PFSK-1 (cell line): Measurements from ENCODE around the gene DNAH10.

ENCODE experiments used
- FOXP2 ChIP-seq: optimal IDR thresholded peaks from 2 replicates; pipeline ENCODE3; 2011; ENCODE audit warnings: borderline replicate concordance, control low read depth, inconsistent platforms; ENCODE audit not compliant: insufficient read depth; ENCODE audit errors: extremely low read length, extremely low read depth
- POLR2AphosphoS5 ChIP-seq: IDR thresholded peaks from 2 replicates; pipeline ENCODE4 v1.6.1; 2012; ENCODE audit warnings: low read depth, mild to moderate bottlenecking, control low read depth, low read length, moderate library complexity
- SIN3A ChIP-seq: IDR thresholded peaks from 2 replicates; pipeline ENCODE4 v1.6.1; 2012; ENCODE audit warnings: mild to moderate bottlenecking, low read length, moderate library complexity, borderline replicate concordance; ENCODE audit not compliant: insufficient read depth
- TAF1 ChIP-seq: IDR thresholded peaks from 2 replicates; pipeline ENCODE4 v1.6.1; 2012; ENCODE audit warnings: low read length, control low read depth, borderline replicate concordance; ENCODE audit not compliant: insufficient read depth
- TF ChIP-seq, protein P1 (sequence below), 2 experiments: IDR thresholded peaks; 2 replicates each; pipeline versions ENCODE4 v1.6.1 to v1.8.0; 2011 to 2012; ENCODE audit warnings: low read depth in 2 of 2, low read length in 2 of 2, control low read depth in 1 of 2, inconsistent platforms in 1 of 2, mild to moderate bottlenecking in 1 of 2, moderate library complexity in 1 of 2; ENCODE audit not compliant: insufficient read depth in 1 of 2

The DNAH10 gene

DNA sequence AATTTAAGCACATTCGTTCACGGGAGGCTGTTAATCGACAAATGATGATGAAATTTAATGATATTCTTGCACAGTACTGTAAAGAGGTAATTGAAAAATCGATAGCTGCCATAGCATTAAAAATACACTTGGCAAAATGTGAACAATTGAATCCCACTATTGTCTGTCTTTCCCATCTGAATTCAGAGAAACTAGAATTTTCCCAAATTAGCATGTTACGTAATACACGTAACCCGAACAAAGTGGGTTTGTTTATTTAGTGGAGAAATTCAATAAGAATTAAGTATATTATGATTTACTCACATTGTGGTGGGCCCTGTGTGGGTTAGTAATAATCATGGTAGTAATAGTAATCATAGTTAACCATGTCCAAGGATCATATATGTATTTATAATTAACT lies 31.9 kb downstream of the DNAH10 start:
- no peak for TF ChIP-seq TAF1
- TF ChIP-seq, protein P1, sequence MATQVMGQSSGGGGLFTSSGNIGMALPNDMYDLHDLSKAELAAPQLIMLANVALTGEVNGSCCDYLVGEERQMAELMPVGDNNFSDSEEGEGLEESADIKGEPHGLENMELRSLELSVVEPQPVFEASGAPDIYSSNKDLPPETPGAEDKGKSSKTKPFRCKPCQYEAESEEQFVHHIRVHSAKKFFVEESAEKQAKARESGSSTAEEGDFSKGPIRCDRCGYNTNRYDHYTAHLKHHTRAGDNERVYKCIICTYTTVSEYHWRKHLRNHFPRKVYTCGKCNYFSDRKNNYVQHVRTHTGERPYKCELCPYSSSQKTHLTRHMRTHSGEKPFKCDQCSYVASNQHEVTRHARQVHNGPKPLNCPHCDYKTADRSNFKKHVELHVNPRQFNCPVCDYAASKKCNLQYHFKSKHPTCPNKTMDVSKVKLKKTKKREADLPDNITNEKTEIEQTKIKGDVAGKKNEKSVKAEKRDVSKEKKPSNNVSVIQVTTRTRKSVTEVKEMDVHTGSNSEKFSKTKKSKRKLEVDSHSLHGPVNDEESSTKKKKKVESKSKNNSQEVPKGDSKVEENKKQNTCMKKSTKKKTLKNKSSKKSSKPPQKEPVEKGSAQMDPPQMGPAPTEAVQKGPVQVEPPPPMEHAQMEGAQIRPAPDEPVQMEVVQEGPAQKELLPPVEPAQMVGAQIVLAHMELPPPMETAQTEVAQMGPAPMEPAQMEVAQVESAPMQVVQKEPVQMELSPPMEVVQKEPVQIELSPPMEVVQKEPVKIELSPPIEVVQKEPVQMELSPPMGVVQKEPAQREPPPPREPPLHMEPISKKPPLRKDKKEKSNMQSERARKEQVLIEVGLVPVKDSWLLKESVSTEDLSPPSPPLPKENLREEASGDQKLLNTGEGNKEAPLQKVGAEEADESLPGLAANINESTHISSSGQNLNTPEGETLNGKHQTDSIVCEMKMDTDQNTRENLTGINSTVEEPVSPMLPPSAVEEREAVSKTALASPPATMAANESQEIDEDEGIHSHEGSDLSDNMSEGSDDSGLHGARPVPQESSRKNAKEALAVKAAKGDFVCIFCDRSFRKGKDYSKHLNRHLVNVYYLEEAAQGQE (IDR thresholded peaks at IDR 0.05; ENCODE audit: insufficient read depth in 1 of 2, low read depth in 2 of 2, low read length in 2 of 2): no peak
- no peak for TF ChIP-seq FOXP2
- no peak for TF ChIP-seq POLR2AphosphoS5
- no peak for TF ChIP-seq SIN3A

GRCh38 chr12:123798518-123798917 lies 36.4 kb downstream of the DNAH10 start:
- TF ChIP-seq, protein P1 (IDR thresholded peaks at IDR 0.05; ENCODE audit: insufficient read depth in 1 of 2, low read depth in 2 of 2, low read length in 2 of 2): no peak
- TF ChIP-seq FOXP2: no peak
- TF ChIP-seq TAF1: no peak
- no peak for TF ChIP-seq POLR2AphosphoS5
- TF ChIP-seq SIN3A: no peak

GRCh38 chr12:123799227-123799626 lies 37.1 kb downstream of the DNAH10 start:
- no peak for TF ChIP-seq FOXP2
- no peak for TF ChIP-seq TAF1
- TF ChIP-seq POLR2AphosphoS5: no peak
- TF ChIP-seq SIN3A: no peak
- TF ChIP-seq, protein P1 (IDR thresholded peaks at IDR 0.05; ENCODE audit: insufficient read depth in 1 of 2, low read depth in 2 of 2, low read length in 2 of 2): no peak

- TF ChIP-seq FOXP2 (no peak), SIN3A (no peak), TAF1 (no peak), POLR2AphosphoS5 (no peak)
- TF ChIP-seq, protein P1 (IDR thresholded peaks at IDR 0.05; ENCODE audit: insufficient read depth in 1 of 2, low read depth in 2 of 2, low read length in 2 of 2): no peak
Observed at GRCh38 chr12:123801573-123802178, 39.6 kb downstream of the DNAH10 start.
